Measurements from ENCODE around the gene APOBEC3C.

GRCh38 chr22:39028281-39028680 lies 14.2 kb downstream of the APOBEC3C start:
- TF ChIP-seq CTCF (IDR thresholded peaks at IDR 0.05) (no peak), POLR2A (IDR thresholded peaks at IDR 0.05) (no peak)

All from ovary (tissue), 3 donors.